ENCODE results near the gene NDUFAF2. TPM values are rescaled to one million over a fixed set of nuclear protein-coding genes. Genes with fewer than 3 reads are reported as not detected.

Gene NDUFAF2
- total and polyA plus RNA-seq, 2 of the 13 experiments (the other 11 are each of a cell fraction or from before 2014, with no cell fraction given), result 34.0 to 78.4 TPM

DNA sequence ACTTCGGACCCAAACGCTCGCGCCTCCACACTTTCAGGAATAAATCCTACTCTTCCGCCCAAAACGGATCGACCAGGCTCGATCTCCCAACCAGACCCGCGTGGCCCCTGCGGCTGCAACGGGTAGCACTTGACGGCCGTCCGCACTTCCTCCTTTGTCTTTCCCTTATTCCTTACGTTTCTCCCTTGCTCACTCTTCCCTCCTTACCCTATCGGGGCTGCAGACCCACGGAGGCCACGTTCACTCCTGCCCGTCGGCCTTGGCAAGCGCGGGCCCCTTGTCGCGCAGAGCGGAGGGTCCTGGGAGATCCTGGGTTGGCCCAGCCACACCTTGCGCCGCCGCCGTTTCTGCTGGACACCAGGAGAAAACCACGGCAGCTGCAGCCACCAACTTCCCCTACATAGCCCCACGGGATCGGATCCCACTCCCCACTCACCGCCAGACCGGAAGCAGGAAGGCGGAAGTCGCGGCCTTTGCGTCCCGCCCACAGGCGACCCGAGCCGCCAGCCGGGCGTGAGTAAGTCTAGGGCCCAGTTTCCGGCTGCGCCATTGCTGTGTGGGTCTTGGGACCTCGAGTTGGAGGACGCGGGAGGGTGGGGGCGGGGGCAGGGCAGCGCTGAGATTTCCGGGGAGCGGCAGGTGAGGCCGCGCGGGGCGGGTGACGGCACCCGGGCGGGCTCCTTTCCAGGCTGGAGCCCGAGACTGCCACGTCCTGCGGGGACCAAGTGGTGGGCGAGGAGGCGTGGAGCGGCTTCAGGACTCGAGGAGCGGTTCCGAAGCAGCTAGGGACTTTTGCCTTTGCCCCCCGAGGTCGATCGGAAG is 217.2 kb downstream of the NDUFAF2 start, which contains the start of gene SMIM15 (continued):
- TF ChIP-seq XBP1 (CRISPR knock-in tag; IDR thresholded peaks at IDR 0.05), result no peak
- no peak for TF ChIP-seq ZFP36L2 (CRISPR knock-in tag; IDR thresholded peaks at IDR 0.05)
- TF ChIP-seq TOPORS (CRISPR knock-in tag; IDR thresholded peaks at IDR 0.05), result peak; percentile 89
- TF ChIP-seq, protein P1, sequence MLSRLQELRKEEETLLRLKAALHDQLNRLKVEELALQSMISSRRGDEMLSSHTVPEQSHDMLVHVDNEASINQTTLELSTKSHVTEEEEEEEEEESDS (CRISPR knock-in tag; IDR thresholded peaks at IDR 0.05; ENCODE audit: borderline replicate concordance), result no peak
- peak; percentile 82; the same call in 1 of the 2 replicates for TF ChIP-seq KMT2A (CRISPR knock-in tag; IDR thresholded peaks at IDR 0.05)
- no peak for TF ChIP-seq ZNF432 (CRISPR knock-in tag; IDR thresholded peaks at IDR 0.05; ENCODE audit: borderline replicate concordance)
- TF ChIP-seq PRMT3 (CRISPR knock-in tag; IDR thresholded peaks at IDR 0.05; ENCODE audit: borderline replicate concordance, low read depth), result peak; percentile 72; the same call in 1 of the 2 replicates
- TF ChIP-seq NFE2 (CRISPR knock-in tag; IDR thresholded peaks at IDR 0.05), result no peak
- no peak; the same call in none of the 2 replicates for TF ChIP-seq ZNF782 (CRISPR knock-in tag; IDR thresholded peaks at IDR 0.05; ENCODE audit: borderline replicate concordance)
- TF ChIP-seq KLF13 (CRISPR knock-in tag; IDR thresholded peaks at IDR 0.05), result no peak
- TF ChIP-seq HNF4G (IDR thresholded peaks at IDR 0.05; ENCODE audit: borderline replicate concordance, low read depth, low read length), result no peak; the same call in 1 of the 2 replicates
- TF ChIP-seq HNF4G (CRISPR knock-in tag; IDR thresholded peaks at IDR 0.05; ENCODE audit: borderline replicate concordance, low read depth), result peak; percentile 60; the same call in 1 of the 2 replicates
- TF ChIP-seq, protein P2, sequence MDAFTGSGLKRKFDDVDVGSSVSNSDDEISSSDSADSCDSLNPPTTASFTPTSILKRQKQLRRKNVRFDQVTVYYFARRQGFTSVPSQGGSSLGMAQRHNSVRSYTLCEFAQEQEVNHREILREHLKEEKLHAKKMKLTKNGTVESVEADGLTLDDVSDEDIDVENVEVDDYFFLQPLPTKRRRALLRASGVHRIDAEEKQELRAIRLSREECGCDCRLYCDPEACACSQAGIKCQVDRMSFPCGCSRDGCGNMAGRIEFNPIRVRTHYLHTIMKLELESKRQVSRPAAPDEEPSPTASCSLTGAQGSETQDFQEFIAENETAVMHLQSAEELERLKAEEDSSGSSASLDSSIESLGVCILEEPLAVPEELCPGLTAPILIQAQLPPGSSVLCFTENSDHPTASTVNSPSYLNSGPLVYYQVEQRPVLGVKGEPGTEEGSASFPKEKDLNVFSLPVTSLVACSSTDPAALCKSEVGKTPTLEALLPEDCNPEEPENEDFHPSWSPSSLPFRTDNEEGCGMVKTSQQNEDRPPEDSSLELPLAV (CRISPR knock-in tag; conservative IDR thresholded peaks at IDR 0.05; ENCODE audit: low read depth), result no peak
- no peak for TF ChIP-seq ZNF446 (CRISPR knock-in tag; IDR thresholded peaks at IDR 0.05)
- no peak for TF ChIP-seq ZNF253 (CRISPR knock-in tag; IDR thresholded peaks at IDR 0.05; ENCODE audit: borderline replicate concordance)
- peak; percentile 58; the same call in 1 of the 2 replicates for TF ChIP-seq BRD4 (CRISPR knock-in tag; IDR thresholded peaks at IDR 0.05)
- no peak for TF ChIP-seq CENPX (CRISPR knock-in tag; IDR thresholded peaks at IDR 0.05)
- TF ChIP-seq SMARCC2 (IDR thresholded peaks at IDR 0.05), result no peak
- peak; percentile 88 for TF ChIP-seq PHF20 (CRISPR knock-in tag; IDR thresholded peaks at IDR 0.05)
- TF ChIP-seq, protein P3, sequence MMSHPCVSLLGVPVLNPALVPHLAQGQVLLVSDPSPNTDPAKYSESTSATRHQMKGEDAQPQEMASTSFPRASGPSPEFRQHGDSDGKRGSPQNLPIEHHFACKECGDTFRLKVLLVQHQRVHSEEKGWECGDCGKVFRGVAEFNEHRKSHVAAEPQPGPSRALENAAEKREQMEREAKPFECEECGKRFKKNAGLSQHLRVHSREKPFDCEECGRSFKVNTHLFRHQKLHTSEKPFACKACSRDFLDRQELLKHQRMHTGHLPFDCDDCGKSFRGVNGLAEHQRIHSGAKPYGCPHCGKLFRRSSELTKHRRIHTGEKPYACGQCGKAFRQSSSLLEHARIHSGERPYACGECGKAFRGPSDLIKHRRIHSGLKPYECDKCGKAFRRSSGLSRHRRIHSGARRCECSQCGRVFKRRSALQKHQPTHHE (CRISPR knock-in tag; IDR thresholded peaks at IDR 0.05; ENCODE audit: borderline replicate concordance), result no peak
- TF ChIP-seq SMARCE1 (IDR thresholded peaks at IDR 0.05; ENCODE audit: borderline replicate concordance), result no peak
- TF ChIP-seq ATF7-NPFF (CRISPR knock-in tag; IDR thresholded peaks at IDR 0.05; ENCODE audit: low read depth), result peak; percentile 77
- TF ChIP-seq ARHGAP35 (CRISPR knock-in tag; IDR thresholded peaks at IDR 0.05; ENCODE audit: borderline replicate concordance), result peak; percentile 58
- TF ChIP-seq ZNF737 (CRISPR knock-in tag; IDR thresholded peaks at IDR 0.05; ENCODE audit: borderline replicate concordance), result no peak
- TF ChIP-seq ZSCAN25 (CRISPR knock-in tag; IDR thresholded peaks at IDR 0.05), result no peak
- TF ChIP-seq TBL1XR1 (IDR thresholded peaks at IDR 0.05; ENCODE audit: borderline replicate concordance, low read length, partially characterized antibody), result no peak
- TF ChIP-seq CREM (IDR thresholded peaks at IDR 0.05), result peak; percentile 52
- no peak for TF ChIP-seq CREM (CRISPR knock-in tag; IDR thresholded peaks at IDR 0.05)
- no peak for TF ChIP-seq SUZ12 (IDR thresholded peaks at IDR 0.05; ENCODE audit: low read depth, low read length)
- peak; percentile 67 for TF ChIP-seq ZNF644 (CRISPR knock-in tag; IDR thresholded peaks at IDR 0.05; ENCODE audit: low read depth)
